Measurements from ENCODE around the gene AFF3.

GRCh38 chr2:99637159-99637697, 505.2 kb downstream of the AFF3 start:
- TF ChIP-seq POLR2AphosphoS5 (IDR thresholded peaks at IDR 0.05) (no peak), CTCF (IDR thresholded peaks at IDR 0.05) (no peak)
